Upper lobe of right lung (tissue), 1 donor: ENCODE results near the gene MED22. TPM values are rescaled to one million over a fixed set of nuclear protein-coding genes. Genes with fewer than 3 reads are reported as not detected.
"Not testable (repeated sequence)": the region's sequence is repeated elsewhere in the genome, so short reads cannot be mapped to it uniquely, and the experiment has no call there.

Experiments
- ATAC-seq: fragments of 200-7000 bp; cut with Tn5 transposase; one replicate; pipeline ENCODE4 v1.9.1; 2020; ENCODE audit warnings: mild to moderate bottlenecking, moderate library complexity
- DNase-seq: peaks from one replicate; pipeline ENCODE4 v3.0.0-alpha.2; 2020
- H3K27ac ChIP-seq: fragments of 200-600 bp; one replicate; pipeline ENCODE4 v1.8.0; 2022
- H3K27me3 ChIP-seq: fragments of 200-600 bp; one replicate; pipeline ENCODE4 v1.8.0; 2022; ENCODE audit warnings: mild to moderate bottlenecking
- H3K36me3 ChIP-seq: fragments of 200-600 bp; one replicate; pipeline ENCODE4 v1.8.0; 2022
- H3K4me1 ChIP-seq: fragments of 200-600 bp; one replicate; pipeline ENCODE4 v1.8.0; 2022
- H3K4me3 ChIP-seq: fragments of 200-600 bp; one replicate; pipeline ENCODE4 v1.8.0; 2022; ENCODE audit warnings: mild to moderate bottlenecking
- H3K9me3 ChIP-seq: fragments of 200-600 bp; one replicate; pipeline ENCODE4 v1.8.0; 2022
- intact Hi-C: fragments of 100-400 bp; cut with DNase I; formaldehyde crosslinking; loops from one replicate; pipeline ENCODE4 v1.11.0; 2022
- total RNA-seq: library from RNA; stranded (reverse); fragmentation: NEBNext Ultra II Directional; extraction: Animal tissue kit (Norgen Biotek cat#: 25700); gene quantifications from one replicate; pipeline ENCODE4 v1.2.1, GENCODE V29; 2021
- TF ChIP-seq, protein P1 (sequence below): fragments of 200-600 bp; IDR thresholded peaks from one replicate; pipeline ENCODE4 v1.8.0; 2022; ENCODE audit warnings: antibody characterized with exemption
- donor health status: DM: no; HTN: yes; CAD: no; lungs with severe emphysema.

Gene MED22
- total RNA-seq, 1 donor from 2014 or later = 25.8 TPM

DNA sequence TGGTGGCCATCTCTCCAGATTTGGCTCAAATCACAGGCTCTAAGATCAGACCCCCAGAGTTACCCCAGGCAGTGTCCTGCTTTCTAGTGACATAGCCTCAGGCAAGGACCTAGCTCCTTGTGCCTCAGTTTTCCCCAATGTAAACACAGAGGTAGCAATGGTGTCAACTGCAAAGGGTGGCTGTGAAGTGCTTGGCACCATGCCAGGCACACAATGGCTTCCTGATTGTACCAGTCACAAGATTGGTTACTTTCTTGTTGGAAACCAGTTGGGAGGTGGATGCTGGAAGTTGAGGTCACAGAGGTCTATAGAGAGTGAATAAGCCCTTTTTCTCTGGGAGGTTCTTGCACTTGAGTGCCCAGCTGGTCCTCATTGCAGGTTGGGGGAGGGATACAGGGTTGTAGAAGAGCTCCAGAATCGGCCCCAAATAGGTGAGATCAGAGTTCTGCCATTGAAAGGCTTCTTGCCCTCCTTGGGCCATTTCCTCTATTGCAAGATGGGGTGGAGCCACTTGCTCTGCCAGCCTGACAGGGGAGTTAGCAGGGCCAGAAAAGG lies 30.6 kb upstream of the MED22 start:
- no peaks in the 10 kb centered on the region for H3K36me3 ChIP-seq
- intact Hi-C loops = no loop called here
- peaks cover 15% of the 10 kb centered on the region for H3K4me1 ChIP-seq
- H3K27me3 ChIP-seq = no peaks in the 10 kb centered on the region
- no peak for ATAC-seq
- no peak overlapping the region for H3K4me3 ChIP-seq
- DNase-seq = no peak
- TF ChIP-seq, protein P1, sequence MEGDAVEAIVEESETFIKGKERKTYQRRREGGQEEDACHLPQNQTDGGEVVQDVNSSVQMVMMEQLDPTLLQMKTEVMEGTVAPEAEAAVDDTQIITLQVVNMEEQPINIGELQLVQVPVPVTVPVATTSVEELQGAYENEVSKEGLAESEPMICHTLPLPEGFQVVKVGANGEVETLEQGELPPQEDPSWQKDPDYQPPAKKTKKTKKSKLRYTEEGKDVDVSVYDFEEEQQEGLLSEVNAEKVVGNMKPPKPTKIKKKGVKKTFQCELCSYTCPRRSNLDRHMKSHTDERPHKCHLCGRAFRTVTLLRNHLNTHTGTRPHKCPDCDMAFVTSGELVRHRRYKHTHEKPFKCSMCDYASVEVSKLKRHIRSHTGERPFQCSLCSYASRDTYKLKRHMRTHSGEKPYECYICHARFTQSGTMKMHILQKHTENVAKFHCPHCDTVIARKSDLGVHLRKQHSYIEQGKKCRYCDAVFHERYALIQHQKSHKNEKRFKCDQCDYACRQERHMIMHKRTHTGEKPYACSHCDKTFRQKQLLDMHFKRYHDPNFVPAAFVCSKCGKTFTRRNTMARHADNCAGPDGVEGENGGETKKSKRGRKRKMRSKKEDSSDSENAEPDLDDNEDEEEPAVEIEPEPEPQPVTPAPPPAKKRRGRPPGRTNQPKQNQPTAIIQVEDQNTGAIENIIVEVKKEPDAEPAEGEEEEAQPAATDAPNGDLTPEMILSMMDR = no peak
- H3K9me3 ChIP-seq = no peaks in the 10 kb centered on the region
- H3K27ac ChIP-seq = no peak overlapping the region

- intact Hi-C loops = no loop called here
- ATAC-seq = no peak
- DNase-seq = no peak
- H3K27me3 ChIP-seq = no peaks in the 10 kb centered on the region
- H3K4me1 ChIP-seq = peaks cover 21% of the 10 kb centered on the region
- no peaks in the 10 kb centered on the region for H3K9me3 ChIP-seq
- TF ChIP-seq, protein P1 = no peak
- no peak overlapping the region for H3K4me3 ChIP-seq
- H3K36me3 ChIP-seq = no peaks in the 10 kb centered on the region
- H3K27ac ChIP-seq = no peak overlapping the region
These were observed 29.8 kb upstream of the MED22 start for GRCh38 chr9:133377721-133378216.

GRCh38 chr9:133377280-133377679 lies 29.3 kb upstream of the MED22 start:
- H3K27ac ChIP-seq, H3K9me3 ChIP-seq, H3K36me3 ChIP-seq, H3K27me3 ChIP-seq, intact Hi-C loops, H3K4me3 ChIP-seq, ATAC-seq, DNase-seq: not testable (repeated sequence)
- H3K4me1 ChIP-seq = peaks cover 26% of the 10 kb centered on the region

DNA sequence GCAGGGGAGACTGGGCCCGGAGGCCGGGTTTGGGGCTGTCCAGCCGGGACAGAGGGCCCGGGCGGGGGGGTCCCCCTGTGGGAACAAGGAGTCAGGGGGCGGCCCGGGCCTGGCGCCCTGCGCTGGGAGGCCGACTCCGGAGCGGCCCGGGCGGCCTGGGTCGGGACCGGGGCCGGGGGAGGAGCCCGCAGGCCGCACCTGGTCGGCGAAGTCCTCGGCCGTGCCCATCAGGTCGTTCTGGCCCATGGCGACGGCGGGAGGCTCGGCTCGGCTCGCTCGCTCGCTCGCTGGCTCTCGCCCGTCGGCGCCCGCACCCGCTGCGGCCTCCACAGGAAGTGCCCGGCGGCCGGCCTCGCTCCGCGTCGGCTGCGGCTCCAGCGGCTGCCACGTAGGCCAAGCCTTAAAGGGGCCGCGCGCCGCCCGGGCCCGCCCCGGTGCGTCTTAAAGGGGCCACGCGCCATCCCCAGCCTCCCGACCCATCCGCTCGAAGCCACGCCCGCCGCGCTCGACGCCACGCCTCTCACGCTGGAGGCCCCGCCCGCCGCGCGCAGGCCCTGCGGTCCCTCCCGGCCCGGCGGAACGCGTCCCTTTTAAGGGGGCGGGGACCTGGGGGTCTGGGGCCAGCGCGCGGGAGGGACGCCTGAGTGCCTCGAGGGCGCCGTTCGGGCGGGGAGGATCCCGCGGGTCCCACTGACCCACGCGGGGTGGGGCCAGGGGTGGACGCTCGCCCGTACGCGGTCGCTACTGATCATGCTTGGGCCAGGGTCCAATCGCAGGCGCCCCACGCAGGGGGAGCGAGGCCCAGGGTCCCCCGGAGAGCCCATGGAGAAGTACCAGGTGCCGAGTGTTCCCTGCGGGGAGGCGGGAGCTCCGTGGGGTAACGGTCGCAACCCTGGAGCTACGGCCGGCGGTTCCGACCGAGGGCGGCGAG lies 28.1 kb upstream of the MED22 start, which contains the start of the genes STKLD1 and SURF4:
TSS of gene STKLD1 (plus strand) at position 643 of the 931 bp plus-strand sequence. CDS start at position 751, 108 bp downstream.
TSS of gene SURF4 (minus strand) at position 337 of the 931 bp plus-strand sequence. CDS start at position 246, 91 bp downstream.
- H3K9me3 ChIP-seq = no peaks in the 10 kb centered on the region
- peak within 1 kb of the TSS; percentile 96 for H3K27ac ChIP-seq
- H3K4me3 ChIP-seq = peak within 1 kb of the TSS; percentile 96
- intact Hi-C loops = no loop called here
- peaks cover under 1% of the 10 kb centered on the region for H3K36me3 ChIP-seq
- no peaks in the 10 kb centered on the region for H3K27me3 ChIP-seq
- DNase-seq (peak; percentile 98), ATAC-seq (peak; percentile 98)
- TF ChIP-seq, protein P1 = no peak
- peaks cover 39% of the 10 kb centered on the region for H3K4me1 ChIP-seq

DNA sequence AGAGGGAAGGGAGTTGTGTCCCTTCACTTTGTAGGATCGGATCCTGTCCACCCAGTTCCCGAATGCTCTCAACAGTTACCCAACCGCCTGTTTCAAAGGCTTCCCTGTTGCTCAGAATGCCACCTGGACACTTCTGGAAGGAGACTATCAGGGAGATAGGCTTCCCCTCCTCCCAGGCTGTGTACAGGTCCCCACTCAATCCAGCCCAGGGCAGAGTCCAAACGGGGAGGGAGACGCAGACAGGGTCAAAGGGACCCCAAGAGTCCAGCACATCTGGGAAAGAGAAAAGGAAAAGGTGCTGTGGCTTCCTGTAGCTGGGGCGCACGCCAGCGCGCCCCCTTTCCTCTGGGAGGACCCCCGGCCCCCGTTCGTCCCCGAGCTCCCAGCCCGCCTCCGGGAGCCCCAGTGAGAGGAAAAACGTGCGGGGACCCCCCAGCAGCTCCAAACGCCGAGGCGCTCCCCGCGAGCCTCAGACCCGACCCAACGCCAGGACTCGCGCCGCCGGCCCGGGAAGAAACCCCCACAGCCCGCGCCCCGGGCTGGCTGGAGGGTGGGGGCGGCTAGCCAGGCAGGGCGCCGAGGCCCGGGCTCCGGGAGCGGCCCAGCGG lies 27.3 kb upstream of the MED22 start:
- peaks cover 8% of the 10 kb centered on the region for H3K36me3 ChIP-seq
- intact Hi-C loops = no loop called here
- H3K4me1 ChIP-seq = peaks cover 46% of the 10 kb centered on the region
- H3K9me3 ChIP-seq = no peaks in the 10 kb centered on the region
- ATAC-seq = peak; percentile 7
- DNase-seq = no peak
- TF ChIP-seq, protein P1 = no peak
- peak overlapping the region; percentile 96 for H3K4me3 ChIP-seq
- peak overlapping the region; percentile 96 for H3K27ac ChIP-seq
- H3K27me3 ChIP-seq = no peaks in the 10 kb centered on the region
